ENCODE measurements around the gene CLIC3. TPM values are rescaled to one million over a fixed set of nuclear protein-coding genes. Genes with fewer than 3 reads are reported as not detected.

Gene CLIC3
- total RNA-seq, 1 donor from 2014 or later = 24.3 TPM

DNA sequence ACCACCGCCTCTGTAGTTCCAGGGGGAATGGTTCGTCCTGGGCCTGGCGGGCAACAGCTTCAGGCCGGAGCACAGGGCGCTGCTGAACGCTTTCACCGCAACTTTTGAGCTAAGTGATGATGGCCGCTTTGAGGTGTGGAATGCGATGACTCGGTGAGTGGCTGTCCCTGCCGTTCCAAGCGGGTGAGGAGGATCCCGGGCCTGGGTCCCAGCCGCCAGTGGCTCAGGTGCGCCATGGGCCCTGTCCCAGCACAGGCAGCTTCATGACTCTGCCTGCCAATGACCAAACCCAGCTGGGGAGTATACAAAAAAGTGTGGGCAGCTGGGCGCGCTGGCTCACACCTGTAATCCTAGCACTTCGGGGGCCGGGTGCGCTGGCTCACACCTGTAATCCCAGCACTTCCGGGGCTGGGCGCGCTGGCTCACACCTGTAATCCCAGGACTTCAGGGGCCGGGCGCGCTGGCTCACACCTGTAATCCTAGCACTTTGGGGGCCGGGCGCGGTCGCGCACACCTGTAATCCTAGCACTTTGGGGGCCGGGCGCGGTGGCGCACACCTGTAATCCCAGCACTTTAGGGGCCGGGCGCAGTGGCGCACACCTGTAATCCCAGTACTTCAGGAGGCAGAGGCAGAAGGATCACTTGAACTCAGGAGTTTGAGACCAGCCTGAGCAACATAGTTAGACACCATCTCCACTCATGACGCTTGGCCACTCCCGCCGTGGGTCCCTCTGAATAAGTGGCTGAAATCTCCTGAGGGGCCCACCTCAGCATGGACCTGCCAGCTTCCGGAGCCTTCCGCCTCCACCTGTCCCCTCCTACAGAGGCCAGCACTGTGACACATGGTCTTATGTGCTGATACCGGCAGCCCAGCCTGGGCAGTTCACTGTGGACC lies 43.2 kb downstream of the CLIC3 start:
- DNase-seq (ENCODE audit: low spot score) = no peak

DNA sequence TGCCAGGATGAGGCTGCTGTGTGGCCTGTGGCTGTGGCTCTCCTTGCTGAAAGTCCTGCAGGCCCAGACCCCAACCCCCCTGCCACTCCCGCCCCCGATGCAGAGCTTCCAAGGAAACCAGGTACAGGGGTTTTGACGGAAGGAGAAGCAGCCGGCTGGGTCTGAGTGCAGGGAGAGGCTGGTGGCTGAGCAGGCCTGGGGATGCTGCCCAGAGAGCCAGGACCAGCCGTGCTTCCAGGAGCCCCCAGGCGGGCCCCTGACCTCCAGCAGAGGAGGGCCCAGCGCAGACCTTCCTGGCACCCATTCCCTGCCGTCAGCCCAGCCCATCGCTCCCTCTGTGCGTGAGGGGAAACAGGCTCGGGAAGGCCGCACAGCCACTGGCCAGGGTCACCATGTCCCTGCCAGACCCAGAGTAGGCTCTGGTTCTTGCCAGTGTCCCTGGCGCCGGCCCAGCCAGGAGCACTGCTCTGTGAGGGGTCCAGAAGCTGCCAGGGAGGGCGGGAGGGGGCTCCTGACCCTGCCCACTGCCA lies 44.0 kb downstream of the CLIC3 start:
- no peak for DNase-seq (ENCODE audit: low spot score)

DNA sequence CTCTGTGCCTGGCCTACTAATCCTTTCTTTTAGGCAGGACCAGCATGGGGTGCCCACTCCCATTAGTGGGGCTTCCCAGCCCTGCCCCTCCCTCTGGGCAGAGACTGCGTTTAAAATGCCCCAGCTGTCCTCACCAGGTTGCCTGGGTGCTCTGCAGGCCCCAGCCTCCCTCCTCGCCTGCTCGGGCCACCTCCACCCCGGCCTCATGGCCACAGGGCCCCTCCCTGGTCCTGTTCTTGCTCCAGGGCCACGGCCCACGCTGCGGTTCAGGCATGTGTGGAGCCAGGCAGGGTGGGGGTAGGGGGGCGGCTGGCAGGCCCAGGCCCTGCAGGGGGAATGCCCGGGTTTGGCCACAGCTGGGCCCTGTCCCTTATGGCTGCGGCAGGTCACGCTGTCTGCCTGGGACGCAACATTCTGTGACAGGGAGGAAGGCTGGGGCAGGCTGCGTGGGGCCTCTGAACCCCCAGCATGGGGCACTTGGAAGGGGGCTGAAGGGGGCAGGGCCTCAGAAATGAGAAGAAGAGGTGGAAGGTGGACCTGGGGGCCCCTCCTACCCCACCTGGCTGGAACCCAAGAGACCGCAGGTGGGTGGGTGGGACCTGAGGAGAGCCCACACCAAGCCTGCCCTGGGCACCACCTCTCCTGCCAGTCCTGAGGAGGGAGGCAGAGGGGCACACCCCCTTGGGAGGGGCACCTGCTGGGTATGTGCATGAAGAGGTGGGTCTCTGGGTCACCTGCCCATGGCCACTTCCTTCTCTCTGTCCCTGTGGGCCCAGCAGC lies 44.6 kb downstream of the CLIC3 start, which contains the start of gene LCN12:
Gene LCN12, plus strand, starts transcription at position 733 of the 780 bp plus-strand sequence. CDS start 55 bp downstream, outside the sequence.
- DNase-seq (ENCODE audit: low spot score) = no peak

DNA sequence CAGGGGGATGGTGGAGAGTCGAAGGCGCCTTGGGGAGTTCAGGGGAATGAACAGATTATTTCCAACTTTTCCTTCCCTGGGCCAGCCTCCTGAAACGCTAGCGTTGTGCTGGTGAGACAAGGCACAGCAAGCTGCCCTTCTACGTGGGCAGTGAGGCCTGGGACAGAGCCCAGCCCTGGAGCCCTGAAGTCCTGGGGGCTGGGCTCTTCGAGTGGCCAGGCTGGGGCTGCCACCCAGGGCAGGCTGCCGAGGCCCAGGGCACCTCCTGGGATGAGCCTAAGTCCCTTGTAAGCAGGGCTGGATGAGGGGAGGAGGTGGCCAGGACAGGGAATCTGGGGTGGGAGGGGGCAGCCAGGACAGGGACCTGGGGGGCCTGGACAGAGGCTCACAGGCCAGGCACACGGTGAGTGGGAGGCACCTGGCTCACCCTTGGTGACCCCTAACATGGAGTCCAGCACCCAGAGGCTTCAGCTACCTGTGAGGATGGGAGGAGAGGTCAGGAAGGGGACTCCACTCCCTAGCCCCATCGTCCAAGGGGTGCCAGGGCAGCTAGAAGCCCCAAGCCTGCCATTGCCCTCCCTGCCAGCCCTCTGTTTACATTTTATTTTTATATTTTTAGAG lies 45.6 kb downstream of the CLIC3 start:
- no peak for DNase-seq (ENCODE audit: low spot score)

DNA sequence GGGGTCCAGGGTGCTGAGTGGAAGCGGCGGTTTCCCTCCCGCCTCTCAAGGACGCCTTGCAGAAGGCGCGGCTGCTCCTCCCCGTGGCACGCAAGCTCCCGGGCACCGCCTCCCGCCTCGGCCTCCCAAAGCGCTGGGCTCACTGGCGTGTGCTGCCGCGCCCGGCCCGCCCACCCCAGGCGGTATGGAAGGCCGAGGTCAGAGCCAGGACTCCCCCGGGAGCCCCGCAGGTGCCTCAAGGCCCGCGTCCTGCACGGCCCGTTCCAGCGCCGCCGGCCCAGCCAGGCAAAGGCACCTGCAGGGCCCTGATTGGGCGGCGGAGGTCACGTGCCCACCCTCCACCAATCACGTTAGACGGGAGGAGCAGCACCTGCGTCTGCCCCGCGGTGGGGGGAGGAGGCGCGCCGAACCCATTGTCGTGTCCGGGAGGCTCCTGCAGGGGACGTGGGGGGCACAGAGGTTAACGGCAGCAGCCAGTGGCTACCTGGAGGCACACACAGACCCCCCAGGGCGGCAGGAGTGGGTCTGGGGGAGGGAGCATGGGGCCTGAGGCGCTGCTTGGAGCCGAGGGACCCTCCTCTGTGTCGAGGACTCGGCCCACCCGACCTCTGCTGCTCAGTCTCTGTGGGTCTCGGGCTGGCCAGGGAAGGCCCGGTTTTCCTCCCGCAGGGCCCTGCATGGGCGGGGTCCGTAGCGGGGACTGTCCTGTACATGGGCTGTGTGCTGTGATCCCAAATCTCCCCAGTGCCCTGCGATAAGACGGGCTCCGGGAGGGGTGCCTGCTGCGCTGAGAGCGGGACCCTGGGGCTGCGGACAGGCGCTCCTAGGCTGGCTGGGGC lies 46.3 kb downstream of the CLIC3 start:
- peak; percentile 92 for DNase-seq (ENCODE audit: low spot score)

DNA sequence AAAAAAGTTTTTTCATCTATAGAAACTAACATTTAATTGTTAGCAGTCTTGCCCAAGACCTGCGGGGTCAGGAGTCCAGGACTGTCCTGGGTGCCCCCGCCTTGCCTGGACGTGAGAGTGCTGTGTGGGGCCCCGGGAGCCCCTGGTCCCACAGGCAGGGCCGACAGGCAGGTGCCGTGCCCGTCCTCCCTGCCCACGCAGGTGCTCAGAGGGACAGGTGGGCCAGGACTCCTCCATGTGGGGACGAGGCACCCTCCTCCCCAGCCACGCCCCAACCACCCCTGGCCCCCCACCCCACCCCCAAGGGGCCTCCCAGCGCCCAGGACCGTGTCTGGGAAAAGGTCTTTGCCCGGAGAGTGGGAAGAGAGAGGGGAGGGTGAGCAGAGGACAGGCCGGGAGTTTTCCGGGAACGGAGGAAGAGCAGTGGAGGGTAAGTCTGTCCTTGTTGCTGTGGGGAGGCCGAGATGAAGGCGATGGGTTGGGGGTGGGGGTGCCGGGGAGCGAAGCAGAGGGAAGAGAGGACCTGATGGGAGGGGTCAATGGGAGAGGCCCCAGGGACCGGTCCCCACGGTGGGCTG lies 47.0 kb downstream of the CLIC3 start:
- DNase-seq (ENCODE audit: low spot score) = no peak

DNA sequence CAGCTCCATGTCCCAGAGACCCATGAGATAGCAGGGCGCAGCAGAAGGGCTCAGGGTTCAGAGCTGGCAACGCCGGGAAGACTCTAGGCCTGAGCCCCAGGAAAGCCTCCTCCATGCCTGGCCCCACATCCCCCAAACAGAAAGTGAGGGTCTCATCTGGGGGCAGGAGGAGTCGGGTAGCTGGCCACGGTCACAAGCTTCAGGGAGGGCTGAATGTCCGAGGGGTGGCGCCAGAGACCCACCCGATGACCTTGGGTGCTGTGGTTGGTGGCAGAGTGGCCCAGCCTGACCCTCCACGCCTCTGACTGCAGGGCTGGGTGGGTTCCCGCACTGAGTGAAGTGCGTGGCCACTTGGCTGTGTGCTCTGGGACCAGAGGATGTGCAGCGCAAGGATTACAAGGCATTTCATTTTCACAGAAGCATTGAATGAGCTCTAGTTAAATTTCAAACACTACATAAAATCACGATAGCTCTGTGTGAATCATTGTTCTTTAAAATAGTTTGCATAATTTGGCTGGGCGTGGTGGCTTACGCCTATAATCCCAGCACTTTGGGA lies 48.3 kb downstream of the CLIC3 start:
- peak; percentile 46 for DNase-seq (ENCODE audit: low spot score)

DNA sequence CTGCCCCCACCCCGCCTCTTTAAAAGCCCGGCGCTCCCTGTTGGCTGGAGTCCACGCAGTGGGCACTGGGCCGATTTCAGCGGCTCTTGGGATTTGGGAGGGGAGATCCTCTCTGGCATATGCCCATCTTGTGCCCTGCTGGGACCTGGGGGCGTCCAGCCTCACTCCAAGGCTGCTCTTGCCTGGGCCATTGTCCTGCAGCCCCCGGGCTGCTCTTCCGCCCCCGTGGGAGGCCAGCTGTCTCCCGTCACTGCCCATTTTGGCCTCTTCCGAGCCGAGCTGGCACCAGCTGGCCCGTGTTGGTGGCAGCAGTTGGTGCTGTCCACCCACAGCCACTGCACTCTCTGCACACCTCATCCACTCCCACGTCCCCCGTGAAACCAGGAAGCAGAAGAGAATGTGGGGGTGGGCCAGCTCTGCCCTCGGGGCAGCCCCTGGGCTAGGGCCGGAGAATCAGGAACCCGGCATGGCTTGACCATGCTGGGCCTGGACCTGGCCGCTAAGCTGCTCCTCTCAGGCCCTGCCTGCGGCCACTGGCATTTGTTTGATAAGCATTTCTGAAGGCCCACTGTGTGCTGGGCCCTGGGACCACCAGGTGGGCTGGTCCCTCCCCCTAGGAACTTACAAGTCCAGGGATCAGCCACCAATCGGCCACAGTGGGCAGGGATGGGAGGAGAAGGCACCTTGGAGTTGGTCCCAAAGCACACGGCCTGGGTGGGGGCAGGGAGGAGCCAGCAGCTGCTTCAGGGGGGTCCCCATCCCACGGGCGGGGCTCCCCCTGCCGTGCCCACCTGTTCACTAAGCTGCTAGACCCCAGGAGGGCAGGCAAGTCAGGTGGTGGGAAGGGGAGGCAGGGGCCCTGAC lies 49.1 kb downstream of the CLIC3 start:
- DNase-seq (ENCODE audit: low spot score) = no peak

DNA sequence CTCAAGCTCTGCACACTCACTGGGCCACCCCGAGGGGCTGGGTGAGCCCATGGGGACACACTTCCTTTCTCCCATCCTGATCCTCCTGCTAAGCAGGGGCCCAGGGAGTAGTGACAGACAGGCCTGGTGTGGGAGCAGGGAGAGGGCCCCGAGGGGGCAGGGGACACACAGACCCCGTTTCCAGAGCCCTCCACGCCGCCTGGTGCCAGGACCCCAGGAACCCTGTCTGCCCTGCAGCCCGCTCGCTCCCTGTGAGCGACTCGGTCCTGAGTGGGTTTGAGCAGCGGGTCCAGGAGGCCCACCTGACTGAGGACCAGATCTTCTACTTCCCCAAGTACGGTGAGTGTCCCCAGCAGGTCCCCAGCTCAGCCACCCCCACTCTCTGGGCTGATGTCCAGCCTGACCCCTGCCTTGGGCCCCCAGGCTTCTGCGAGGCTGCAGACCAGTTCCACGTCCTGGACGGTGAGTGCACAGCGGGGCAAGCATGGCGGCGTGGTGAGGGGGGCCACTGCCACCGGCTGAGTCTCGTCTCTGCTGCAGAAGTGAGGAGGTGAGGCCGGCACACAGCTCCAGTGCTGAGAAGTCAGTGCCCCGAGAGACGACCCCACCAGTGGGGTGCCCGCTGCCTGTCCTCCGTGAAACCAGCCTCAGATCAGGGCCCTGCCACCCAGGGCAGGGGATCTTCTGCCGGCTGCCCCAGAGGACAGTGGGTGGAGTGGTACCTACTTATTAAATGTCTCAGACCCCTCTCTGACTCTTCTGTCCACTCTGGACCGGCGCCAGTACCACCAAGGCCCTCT lies 49.9 kb downstream of the CLIC3 start:
- DNase-seq (ENCODE audit: low spot score) = no peak

DNA sequence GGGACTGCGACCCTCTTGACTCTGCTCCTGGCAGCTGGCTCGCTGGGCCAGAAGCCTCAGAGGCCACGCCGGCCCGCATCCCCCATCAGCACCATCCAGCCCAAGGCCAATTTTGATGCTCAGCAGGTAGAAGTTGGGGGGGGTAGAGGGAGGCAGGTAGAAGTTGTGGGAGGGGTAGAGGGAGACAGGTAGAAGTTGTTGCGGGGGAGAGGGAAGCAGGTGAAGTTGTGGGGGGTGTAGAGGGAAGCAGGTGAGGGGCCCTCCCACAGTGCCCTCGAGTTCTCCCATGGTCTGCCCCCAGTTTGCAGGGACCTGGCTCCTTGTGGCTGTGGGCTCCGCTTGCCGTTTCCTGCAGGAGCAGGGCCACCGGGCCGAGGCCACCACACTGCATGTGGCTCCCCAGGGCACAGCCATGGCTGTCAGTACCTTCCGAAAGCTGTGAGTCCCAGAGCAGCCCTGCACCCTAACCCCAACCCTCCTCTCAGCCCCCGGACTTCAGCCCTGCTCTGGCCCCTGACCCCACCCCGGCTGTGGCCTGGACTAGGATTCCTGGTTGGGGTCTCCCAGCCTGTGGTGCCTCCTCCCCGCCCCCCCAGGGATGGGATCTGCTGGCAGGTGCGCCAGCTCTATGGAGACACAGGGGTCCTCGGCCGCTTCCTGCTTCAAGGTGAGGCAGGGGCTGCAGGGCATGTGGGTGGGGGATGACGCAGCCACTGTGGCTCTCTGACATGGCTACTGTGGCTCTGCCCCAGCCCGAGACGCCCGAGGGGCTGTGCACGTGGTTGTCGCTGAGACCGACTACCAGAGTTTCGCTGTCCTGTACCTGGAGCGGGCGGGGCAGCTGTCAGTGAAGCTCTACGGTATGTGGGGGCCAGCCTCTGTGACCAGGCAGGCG lies 50.8 kb downstream of the CLIC3 start:
- no peak for DNase-seq (ENCODE audit: low spot score)

Other genes with a start within 250 kb of the CLIC3 start
- gene LCN6, start 248.0 kb downstream of the CLIC3 start, total RNA-seq (ENCODE audit: insufficient read depth, low replicate concordance) = not detected
- 0.48 TPM for gene LCN8, start 238.3 kb downstream of the CLIC3 start, total RNA-seq (ENCODE audit: insufficient read depth, low replicate concordance)
- gene LCN15, start 232.1 kb downstream of the CLIC3 start, total RNA-seq (ENCODE audit: insufficient read depth, low replicate concordance) = 2.2 TPM
- 90.5 TPM for gene TMEM141, start 205.2 kb downstream of the CLIC3 start, total RNA-seq (ENCODE audit: insufficient read depth, low replicate concordance)
- gene CCDC183, start 200.2 kb downstream of the CLIC3 start, total RNA-seq (ENCODE audit: insufficient read depth, low replicate concordance) = not detected
- 40.2 TPM for gene RABL6, start 188.6 kb downstream of the CLIC3 start, total RNA-seq (ENCODE audit: insufficient read depth, low replicate concordance)
- 1.4 TPM for gene AJM1, start 154.1 kb downstream of the CLIC3 start, total RNA-seq (ENCODE audit: insufficient read depth, low replicate concordance)
- gene PHPT1, start 147.2 kb downstream of the CLIC3 start, total RNA-seq (ENCODE audit: insufficient read depth, low replicate concordance) = 49.1 TPM
- 4.6 TPM for gene MAMDC4, start 144.2 kb downstream of the CLIC3 start, total RNA-seq (ENCODE audit: insufficient read depth, low replicate concordance)
- 217 TPM for gene EDF1, start 130.3 kb downstream of the CLIC3 start, total RNA-seq (ENCODE audit: insufficient read depth, low replicate concordance)
- gene TRAF2, start 110.1 kb downstream of the CLIC3 start, total RNA-seq (ENCODE audit: insufficient read depth, low replicate concordance) = 5.1 TPM
- 75.8 TPM for gene FBXW5, start 51.8 kb downstream of the CLIC3 start, total RNA-seq (ENCODE audit: insufficient read depth, low replicate concordance)
- not detected for gene C8G, start 51.3 kb downstream of the CLIC3 start, total RNA-seq (ENCODE audit: insufficient read depth, low replicate concordance)
- not detected for gene LCN12, start 44.3 kb downstream of the CLIC3 start, total RNA-seq (ENCODE audit: insufficient read depth, low replicate concordance)
- gene PTGDS, start 19.1 kb downstream of the CLIC3 start, total RNA-seq (ENCODE audit: insufficient read depth, low replicate concordance) = 49.6 TPM
- gene LCNL1, start 13.6 kb downstream of the CLIC3 start, total RNA-seq (ENCODE audit: insufficient read depth, low replicate concordance) = 0.72 TPM
- gene PAXX, start 4.1 kb downstream of the CLIC3 start, total RNA-seq (ENCODE audit: insufficient read depth, low replicate concordance) = 10.6 TPM
- 20.2 TPM for gene ABCA2, start 31.7 kb upstream of the CLIC3 start, total RNA-seq (ENCODE audit: insufficient read depth, low replicate concordance)
- gene FUT7, start 35.5 kb upstream of the CLIC3 start, total RNA-seq (ENCODE audit: insufficient read depth, low replicate concordance) = 0.96 TPM
- gene NPDC1, start 49.6 kb upstream of the CLIC3 start, total RNA-seq (ENCODE audit: insufficient read depth, low replicate concordance) = 6.5 TPM
- gene ENTPD2, start 57.5 kb upstream of the CLIC3 start, total RNA-seq (ENCODE audit: insufficient read depth, low replicate concordance) = not detected
- gene SAPCD2, start 74.0 kb upstream of the CLIC3 start, total RNA-seq (ENCODE audit: insufficient read depth, low replicate concordance) = 2.6 TPM
- gene UAP1L1, start 80.9 kb upstream of the CLIC3 start, total RNA-seq (ENCODE audit: insufficient read depth, low replicate concordance) = 8.2 TPM
- 41.4 TPM for gene MAN1B1, start 90.4 kb upstream of the CLIC3 start, total RNA-seq (ENCODE audit: insufficient read depth, low replicate concordance)
- gene DPP7, start 118.2 kb upstream of the CLIC3 start, total RNA-seq (ENCODE audit: insufficient read depth, low replicate concordance) = 67.9 TPM
- gene GRIN1, start 142.6 kb upstream of the CLIC3 start, total RNA-seq (ENCODE audit: insufficient read depth, low replicate concordance) = 5.1 TPM
- gene LRRC26, start 173.5 kb upstream of the CLIC3 start, total RNA-seq (ENCODE audit: insufficient read depth, low replicate concordance) = not detected
- gene TMEM210, start 175.5 kb upstream of the CLIC3 start, total RNA-seq (ENCODE audit: insufficient read depth, low replicate concordance) = not detected
- 18.3 TPM for gene ANAPC2, start 192.0 kb upstream of the CLIC3 start, total RNA-seq (ENCODE audit: insufficient read depth, low replicate concordance)
- gene SSNA1, start 192.1 kb upstream of the CLIC3 start, total RNA-seq (ENCODE audit: insufficient read depth, low replicate concordance) = 30.8 TPM
- 2.2 TPM for gene TPRN, start 204.2 kb upstream of the CLIC3 start, total RNA-seq (ENCODE audit: insufficient read depth, low replicate concordance)
- 33.0 TPM for gene TMEM203, start 209.1 kb upstream of the CLIC3 start, total RNA-seq (ENCODE audit: insufficient read depth, low replicate concordance)
- gene NDOR1, start 209.1 kb upstream of the CLIC3 start, total RNA-seq (ENCODE audit: insufficient read depth, low replicate concordance) = 0.72 TPM
- gene RNF208, start 225.7 kb upstream of the CLIC3 start, total RNA-seq (ENCODE audit: insufficient read depth, low replicate concordance) = not detected
- gene CYSRT1, start 228.6 kb upstream of the CLIC3 start, total RNA-seq (ENCODE audit: insufficient read depth, low replicate concordance) = 0.96 TPM
- not detected for gene RNF224, start 230.9 kb upstream of the CLIC3 start, total RNA-seq (ENCODE audit: insufficient read depth, low replicate concordance)
- gene SLC34A3, start 234.3 kb upstream of the CLIC3 start, total RNA-seq (ENCODE audit: insufficient read depth, low replicate concordance) = not detected
- 48.9 TPM for gene TUBB4B, start 244.7 kb upstream of the CLIC3 start, total RNA-seq (ENCODE audit: insufficient read depth, low replicate concordance)

Measured in umbilical cord (tissue), 2 donors.